Kidney glomerular epithelial cell (primary cell): ENCODE measurements around the gene TMEM207.
A peak's percentile ranks its signal among the peaks of the same experiment; 100 is the strongest.

ENCODE experiments used
- DNase-seq: peaks from one replicate; lab custom pipeline; 2025; lab: John Stamatoyannopoulos, UW

TMEM207 gene

DNA sequence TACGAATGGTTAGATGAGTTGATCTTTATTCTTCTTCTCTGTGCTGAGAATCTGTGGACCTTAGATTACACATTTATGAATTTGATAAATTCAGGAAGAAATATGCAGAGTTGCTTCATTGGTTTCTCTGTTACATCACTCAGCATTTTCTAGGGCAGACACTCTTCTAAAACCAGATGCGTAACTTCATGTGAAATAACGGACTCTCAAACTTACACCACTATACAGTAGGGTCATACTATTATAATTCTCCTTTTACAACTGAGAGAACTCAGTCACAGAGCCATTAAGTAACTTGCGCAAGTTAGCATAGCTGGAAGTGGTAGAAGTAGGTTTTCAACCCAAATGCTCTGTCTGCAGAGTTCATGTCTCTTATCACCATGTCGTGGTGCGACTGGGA is 5.7 kb downstream of the TMEM207 start:
- no peak for DNase-seq

- DNase-seq = no peak
Measured at GRCh38 chr3:190443257-190443656, 6.4 kb downstream of the TMEM207 start.

DNA sequence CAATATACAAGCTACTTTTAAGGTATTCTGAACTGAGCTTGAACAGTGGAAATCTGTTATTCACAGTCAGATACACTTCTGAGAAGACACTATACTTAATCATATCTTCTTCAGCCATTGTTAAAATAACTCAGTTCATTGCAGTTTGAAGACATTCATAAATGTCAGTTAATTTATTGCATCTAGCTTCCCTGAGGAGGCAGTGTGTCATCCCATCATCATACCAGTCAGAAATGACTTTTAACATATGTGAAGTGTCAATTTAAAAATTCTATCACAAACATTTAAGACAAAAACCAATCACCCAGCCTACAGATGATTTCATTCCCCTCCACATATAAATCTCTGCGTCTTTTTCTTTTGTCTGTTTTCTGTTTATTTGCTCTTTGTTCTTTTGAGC is 7.5 kb downstream of the TMEM207 start:
- DNase-seq = no peak

- no peak for DNase-seq
Measured at GRCh38 chr3:190436331-190436730, 13.4 kb downstream of the TMEM207 start.

GRCh38 chr3:190435618-190436017 is 14.1 kb downstream of the TMEM207 start:
- peak; percentile 6 for DNase-seq

DNA sequence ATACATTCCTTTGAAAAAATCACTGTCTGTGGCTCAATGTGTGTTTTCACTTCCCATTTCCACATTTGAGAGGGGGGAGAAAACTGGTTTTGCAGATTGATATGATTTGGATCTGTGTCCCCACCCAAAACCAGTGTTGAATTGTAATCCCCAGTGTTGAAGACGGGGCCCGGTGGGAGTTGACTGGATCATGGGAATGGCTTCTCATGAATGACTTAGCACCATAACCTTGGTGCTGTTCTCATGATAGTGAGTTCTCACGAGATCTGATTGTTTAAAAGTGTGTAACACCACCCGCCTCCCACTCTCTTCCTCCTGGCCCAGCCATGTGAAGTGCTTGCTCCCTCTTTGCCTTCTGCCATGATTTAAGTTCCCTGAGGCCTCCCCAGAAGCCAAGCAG is 16.1 kb downstream of the TMEM207 start:
- DNase-seq = no peak

GRCh38 chr3:190432216-190432615 is 17.5 kb downstream of the TMEM207 start:
- no peak for DNase-seq

GRCh38 chr3:190430906-190431305 is 18.8 kb downstream of the TMEM207 start:
- no peak for DNase-seq

- DNase-seq = no peak
Measured at GRCh38 chr3:190429681-190430080, 20.0 kb downstream of the TMEM207 start.

DNA sequence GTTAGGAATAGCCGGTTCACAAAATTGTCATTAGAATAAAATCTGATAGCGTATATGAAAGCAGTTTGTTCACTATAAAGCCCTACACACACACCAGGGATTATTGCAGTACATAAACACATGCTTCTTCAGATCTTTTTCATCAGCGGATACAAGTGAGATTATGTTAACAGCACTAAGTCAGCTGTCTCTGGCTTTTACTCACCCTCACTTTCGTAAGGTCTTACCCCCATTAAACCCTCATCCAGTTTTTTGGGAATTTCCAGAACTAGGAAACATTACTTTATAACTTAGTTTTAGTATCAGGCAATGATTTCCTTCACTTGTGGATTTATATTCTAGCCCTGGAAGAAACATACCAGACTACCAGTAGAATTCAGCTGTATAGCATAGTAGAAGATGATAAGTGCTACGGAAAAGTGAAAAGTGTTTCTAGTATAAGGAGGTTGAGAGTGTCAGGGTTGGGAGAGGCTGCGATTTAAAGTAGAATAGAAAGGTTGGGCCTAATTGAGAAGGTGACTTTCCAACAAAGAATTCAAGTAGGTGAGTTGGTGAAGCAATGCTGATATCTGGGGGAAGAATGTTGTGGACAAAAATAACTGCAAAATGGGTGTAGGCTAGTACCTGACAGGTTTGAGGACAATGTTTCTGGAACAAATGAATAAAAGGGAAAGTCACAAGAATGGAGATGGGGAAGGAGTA is 22.7 kb downstream of the TMEM207 start:
- DNase-seq = no peak

GRCh38 chr3:190425833-190426232 is 23.9 kb downstream of the TMEM207 start:
- no peak for DNase-seq

DNA sequence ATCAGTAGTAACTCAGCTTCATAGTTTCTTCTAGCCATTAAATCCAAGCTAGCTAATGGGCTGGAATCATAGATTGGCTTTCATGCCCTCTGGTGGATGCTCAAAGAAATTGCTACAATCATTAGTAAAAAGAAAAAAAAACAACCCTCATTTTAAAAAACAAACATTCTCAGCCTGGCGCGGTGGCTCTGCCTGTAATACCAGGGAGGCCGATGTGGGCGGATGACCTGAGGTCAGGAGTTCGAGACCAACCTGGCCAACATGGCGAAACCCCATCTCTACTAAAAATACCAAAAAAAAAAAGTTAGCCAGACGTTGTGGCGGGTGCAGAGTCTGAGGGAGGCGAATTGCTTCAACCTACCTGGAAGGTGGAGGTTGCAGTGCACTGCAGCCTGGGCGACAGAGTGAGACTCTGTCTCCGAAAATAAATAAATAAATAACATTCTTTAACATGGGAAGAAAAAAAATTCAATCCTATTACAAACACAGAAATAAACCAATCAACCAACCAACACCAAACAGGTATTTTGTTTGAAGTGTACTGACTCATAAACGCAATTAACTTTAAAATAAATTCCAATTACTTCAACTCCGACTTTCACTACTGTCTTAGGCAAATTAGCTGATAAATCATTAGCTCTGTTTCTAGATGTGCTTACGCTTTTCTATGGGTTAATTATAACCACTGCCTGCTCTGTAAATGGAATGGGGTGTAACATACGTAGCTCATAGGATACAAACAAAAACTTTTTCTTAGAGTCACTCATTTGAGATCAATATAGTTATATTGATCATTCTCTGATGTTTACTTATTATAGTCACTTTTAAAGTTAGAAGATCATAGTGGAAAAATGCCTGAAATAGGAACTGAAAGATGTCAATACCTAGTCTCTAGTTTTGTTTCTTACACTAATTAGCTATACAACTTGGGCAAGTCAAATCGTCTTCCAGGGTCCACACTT is 24.9 kb downstream of the TMEM207 start:
- peak; percentile 89 for DNase-seq

DNA sequence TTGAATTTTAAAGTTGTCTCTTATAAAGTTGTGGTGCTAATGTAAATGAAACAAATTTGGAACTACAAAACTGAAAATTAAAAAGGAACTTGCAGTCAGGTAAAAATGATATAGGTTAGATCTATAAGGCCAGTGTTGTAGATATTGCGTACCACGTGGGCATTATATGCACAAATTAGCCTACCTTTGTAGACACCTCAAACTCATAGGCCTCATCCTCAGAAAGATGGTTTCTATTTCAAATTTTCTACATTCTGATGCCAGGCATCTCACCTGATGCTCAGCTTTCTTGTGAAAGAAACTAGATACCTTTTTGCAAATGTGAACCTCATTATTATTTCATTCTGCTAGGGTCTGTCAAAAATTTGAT is 25.6 kb downstream of the TMEM207 start:
- DNase-seq = no peak

DNA sequence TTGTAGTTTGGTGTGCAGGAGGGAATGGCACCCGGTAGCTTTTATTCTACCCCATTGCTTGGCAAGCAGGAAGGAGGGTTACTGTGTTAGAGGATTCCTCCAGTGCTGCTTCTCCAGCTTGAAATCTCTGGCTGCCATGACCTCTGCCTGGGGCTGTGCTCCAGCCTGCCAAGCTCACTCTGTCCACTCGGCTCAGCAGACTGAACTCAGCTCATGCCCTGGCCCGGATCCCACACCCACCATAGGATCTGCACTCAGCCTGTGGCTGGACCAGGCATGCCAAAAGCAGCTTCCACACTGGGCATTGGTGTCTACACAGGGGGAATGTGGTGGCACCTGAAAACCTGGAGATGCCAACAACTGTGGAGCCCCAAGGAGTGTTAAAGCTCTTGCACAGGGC is 35.4 kb downstream of the TMEM207 start:
- no peak for DNase-seq

DNA sequence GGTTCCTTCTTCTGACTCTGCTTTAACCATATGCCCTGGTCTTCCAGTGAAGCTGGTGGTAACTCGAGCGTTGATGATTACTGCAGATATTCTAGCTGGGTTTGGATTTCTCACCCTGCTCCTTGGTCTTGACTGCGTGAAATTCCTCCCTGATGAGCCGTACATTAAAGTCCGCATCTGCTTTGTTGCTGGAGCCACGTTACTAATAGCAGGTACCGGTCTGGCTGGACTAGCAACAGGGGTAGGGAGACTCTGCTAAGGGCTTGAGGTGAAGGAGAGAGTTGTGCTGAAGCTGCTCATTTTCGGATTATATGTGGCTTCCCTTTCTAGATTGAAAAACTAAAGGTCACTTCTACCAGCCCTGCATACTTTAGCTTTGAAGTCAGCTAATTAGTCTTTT is 45.0 kb downstream of the TMEM207 start:
- no peak for DNase-seq

DNA sequence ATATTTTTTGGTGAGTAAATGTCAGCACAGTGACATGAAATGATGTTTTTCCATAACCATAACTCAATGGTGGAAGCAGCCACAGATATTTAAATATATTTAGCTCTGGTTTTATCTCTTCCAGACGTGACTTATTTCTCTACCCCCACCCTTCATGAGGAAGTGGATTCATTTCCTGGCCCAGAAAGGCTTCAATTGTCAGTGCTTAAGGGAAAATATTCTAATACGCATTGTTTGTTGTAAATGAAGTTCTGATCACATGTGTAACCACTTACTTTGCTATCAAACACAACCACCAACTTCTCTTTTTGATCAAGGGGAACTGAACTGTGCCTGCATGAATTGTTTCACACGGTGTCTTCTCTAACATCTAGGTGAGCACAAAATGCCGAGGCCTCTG is 47.7 kb downstream of the TMEM207 start:
- no peak for DNase-seq

DNA sequence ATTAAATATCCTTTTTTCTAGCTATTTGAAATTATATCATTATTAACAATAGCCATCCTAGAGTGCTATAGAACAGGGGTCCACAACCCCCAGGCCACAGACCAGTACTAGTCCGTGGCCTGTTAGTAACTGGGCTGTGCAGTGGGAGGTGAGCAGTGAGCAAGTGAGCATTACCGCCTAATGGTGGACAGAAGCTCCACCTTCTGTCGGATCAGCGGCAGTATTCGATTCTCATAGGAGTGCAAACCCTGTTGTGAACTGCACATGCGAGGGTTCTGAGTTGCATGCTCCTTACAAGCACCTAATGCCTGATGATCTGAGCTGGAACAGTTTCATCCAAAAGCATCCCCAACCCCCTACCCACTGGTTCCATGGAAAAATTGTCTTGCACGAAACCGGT is 50.0 kb downstream of the TMEM207 start:
- DNase-seq = no peak

- no peak for DNase-seq
Measured at GRCh38 chr3:190397889-190398288, 51.8 kb downstream of the TMEM207 start.

DNA sequence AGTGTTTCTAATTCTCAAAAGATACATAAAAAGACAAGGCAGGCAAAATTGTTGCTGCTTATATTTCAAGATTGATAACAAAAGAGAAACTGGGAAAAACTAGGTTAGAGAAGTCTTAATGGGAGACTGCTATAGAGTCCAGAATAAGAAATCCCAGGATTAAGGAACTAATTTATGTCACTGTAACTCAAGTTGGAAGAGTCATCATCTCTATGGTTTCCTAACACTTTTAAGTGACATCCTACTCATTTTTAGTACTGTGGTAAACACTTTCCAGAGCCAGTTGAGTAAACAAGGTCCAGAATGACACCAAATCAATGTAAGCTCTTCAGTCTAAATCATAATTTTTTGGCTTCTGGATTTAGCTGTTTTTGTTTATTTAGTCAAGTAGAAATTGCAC is 53.7 kb downstream of the TMEM207 start:
- no peak for DNase-seq

DNA sequence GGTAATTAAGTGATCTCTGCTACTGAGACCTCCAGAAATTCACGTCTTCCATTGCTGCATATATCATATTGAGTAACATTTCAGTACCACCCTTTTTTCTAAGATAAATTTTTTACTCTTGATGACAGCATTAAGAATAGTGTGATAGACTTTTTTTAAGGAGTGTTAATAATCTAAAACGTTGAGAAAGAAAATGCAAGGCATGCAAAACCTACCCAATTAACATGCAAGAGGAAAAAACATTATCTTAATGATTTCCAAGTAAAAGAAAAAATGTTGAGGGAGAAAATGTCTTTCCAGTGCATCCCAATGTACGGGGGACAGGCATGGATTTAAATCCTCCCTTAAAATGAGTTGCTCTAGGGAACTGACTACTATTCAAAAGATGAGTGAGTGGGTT is 61.0 kb downstream of the TMEM207 start:
- no peak for DNase-seq

- DNase-seq = peak; percentile 75
Measured at GRCh38 chr3:190387578-190388213, 62.0 kb downstream of the TMEM207 start, which contains the start of gene CLDN16. Gene CLDN16, plus strand, starts transcription at chr3:190388163. Its CDS starts 167 bp downstream, at chr3:190388330.
